Measurements from ENCODE around the gene CALML5.
A peak's percentile ranks its signal among the peaks of the same experiment; 100 is the strongest.

CALML5 gene, protein sequence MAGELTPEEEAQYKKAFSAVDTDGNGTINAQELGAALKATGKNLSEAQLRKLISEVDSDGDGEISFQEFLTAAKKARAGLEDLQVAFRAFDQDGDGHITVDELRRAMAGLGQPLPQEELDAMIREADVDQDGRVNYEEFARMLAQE

DNA sequence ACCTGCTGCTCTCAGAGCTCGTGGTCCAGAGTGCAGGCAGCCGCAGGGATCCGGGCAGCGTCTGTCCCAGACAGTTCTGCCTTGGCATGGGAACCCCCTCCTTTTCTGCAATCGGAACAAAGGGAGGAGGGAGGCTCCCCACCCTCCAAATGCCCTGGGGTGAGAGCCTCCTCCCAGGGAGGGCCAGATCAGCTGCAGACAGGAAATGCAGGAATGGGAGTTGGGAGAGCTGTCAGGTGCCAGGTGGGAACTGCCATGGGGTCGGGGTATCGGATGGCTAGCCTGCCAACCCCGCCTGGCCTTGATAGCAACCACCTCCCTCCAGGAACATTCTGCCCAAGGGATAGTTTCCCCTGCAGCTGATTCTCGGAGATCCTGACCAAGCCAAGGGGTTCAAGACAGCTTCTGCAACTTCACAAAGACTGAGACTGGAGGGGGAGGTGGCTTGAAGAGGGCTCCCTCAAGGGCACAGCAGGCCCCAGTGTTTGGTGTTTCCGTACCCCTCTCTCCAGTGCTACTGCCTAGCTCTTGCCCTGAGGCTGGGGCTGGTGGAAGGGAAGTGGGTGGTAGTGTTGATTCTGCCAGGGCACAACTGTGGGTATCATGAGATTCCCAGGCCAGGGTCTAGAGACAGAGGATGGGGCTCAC lies at the start of gene CALML5:
CALML5 (minus strand) TSS at position 78 of the 648 bp plus-strand sequence. CDS start 132 bp downstream, outside the sequence.
- DNase-seq (ENCODE audit: insufficient read length, low spot score) (no peak), FAIRE-seq (no peak)

DNA sequence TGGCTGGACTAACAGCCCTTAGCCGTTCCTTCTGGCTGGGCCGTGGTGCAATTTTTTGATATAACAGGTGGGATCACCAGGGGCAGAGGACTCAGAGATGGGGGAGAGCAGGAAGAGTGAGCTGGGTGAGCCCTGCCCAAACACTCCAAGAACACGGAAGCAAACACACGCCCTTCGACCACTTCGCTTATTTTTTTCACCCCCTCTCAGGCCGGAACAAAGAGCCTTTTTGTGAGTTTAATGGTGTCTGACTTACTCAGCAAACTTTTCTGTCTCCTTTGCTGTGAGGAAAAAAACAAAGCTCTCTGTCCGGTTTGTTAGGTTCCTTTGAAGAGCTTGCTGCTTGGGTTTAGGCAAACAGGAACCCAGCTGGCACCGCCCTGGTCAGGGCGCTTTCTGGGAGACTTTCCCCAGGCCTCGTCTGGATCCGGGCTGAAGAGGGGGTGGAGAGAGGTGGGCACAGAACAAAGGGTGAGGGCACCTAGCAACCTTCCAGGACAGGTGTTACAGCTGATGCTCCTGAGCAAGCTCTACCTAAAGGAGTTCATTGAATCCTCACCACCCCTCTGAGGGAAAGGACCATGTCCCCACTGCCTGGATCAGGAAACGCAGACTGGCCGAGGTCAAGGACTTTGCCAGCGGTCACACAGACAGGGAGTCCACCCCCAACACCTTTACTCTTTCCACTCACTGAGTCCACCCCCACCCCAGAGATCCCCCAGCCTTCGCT lies 48.7 kb upstream of the CALML5 start:
- DNase-seq (ENCODE audit: insufficient read length, low spot score) (no peak), FAIRE-seq (no peak)

GRCh38 chr10:5547681-5547930 lies 48.2 kb upstream of the CALML5 start:
- FAIRE-seq: no peak

GRCh38 chr10:5546891-5547680 lies 47.7 kb upstream of the CALML5 start:
- FAIRE-seq: no peak
- peak; percentile 46 for DNase-seq (ENCODE audit: insufficient read length, low spot score)

More at GRCh38 chr10:5547681-5547930, 48.2 kb upstream of the CALML5 start:
- no peak for DNase-seq (ENCODE audit: insufficient read length, low spot score)

DNA sequence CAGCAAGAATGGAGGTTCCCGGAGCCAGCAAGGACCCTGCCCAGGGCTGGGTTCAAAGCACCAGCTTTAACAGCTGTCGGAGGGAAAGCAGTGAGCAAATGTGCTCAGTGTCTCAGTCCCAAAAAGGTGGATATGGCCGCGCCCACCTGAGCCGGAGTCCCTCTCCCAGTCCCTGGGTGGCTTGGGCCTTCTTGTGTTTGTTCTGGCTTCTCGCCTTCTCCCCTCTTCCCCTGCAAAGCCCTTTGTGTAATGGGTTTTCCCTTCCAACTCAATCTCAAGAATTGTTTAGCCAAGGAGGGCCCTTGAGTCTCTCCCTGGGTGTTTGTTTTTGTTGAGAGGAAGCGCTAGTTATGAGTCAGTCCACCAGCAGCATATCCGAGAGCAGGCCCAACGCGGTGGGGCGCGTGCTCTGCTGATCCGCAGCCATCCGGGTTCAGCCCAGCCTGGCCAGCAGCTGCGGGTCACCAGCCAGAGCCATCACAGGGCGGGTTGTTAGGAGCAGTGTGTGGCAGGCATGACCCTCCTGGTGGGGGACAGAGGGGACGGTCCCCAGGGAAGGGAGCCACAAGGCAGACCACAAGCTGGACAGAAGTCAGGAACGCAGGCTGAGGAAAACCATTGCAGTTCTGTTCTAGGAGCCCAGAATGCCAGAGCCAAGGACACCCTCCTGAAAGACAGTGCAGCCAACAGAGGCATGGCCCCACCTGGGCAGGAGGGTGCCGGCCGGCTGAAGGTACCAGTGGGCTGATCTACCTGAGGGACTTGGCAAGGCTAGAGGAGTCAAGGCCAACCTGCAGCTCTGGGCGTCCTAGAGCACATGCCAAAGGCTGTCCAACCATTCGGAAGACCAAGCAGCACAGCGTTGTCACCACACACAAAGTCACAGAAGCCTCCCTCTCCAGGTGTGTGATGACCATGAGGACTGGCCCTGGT lies 46.7 kb upstream of the CALML5 start:
- DNase-seq (ENCODE audit: insufficient read length, low spot score): no peak
- peak; percentile 64 for FAIRE-seq

DNA sequence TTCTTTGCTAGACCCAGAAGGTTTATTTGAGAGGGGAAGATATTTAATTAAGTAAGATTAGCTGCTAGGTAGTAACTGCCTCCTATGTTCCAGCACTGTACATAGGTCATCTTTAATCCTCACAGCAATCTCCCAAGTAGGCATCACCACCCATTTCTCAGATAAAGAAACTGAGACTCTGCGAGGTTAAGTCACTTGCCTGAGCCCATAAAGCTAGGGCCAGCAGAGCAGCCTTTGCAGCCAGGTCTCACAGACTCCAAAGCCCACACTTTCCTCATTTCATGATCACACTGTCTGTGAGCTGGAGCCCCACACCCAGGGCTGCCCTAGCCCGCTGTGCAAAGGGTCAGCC lies 46.0 kb upstream of the CALML5 start:
- FAIRE-seq (no peak), DNase-seq (ENCODE audit: insufficient read length, low spot score) (no peak)

DNA sequence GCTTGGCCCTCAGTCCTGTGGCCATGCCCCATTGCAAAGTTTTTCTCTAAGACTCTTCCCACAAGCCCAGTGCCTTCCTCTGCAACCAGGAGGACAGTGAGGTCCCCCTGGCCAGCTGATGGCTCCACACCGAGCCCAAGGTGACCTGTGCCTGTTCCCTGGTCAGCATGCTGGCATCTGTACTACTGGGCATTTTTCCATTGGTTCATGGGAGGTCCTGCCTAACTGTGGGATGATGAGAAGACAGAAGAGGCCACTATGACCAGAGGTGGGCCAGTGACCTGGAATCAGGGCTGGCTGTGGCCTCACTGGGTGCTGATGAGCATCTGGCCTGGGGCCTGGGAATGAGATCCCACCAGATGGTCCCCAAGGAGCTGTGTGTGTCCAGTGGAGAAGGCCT lies 45.6 kb upstream of the CALML5 start:
- FAIRE-seq: no peak

GRCh38 chr10:5544216-5544805 lies 44.9 kb upstream of the CALML5 start:
- DNase-seq (ENCODE audit: insufficient read length, low spot score) (no peak), FAIRE-seq (no peak)

More for the DNA sequence above, 45.6 kb upstream of the CALML5 start:
- no peak for DNase-seq (ENCODE audit: insufficient read length, low spot score)

DNA sequence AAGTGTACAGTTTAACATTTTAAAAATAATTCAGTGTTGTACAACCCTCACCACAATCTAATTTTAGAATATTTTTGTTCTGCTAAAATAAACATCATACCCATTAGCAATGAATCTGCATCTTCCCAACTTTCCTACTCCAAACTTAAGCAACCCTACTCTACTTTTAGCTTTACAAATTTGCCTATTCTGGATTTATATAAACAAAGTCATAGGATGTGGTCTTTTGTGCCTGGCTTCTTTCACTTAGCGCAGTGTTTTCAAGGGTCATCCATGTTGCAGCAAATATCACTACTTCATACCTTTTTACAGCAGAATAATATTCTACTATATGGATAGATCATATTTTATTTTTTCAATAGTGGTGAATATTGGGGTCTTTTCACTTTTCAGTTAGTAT lies 44.3 kb upstream of the CALML5 start:
- no peak for FAIRE-seq
- DNase-seq (ENCODE audit: insufficient read length, low spot score): no peak

- DNase-seq (ENCODE audit: insufficient read length, low spot score): no peak
- FAIRE-seq: no peak
These were observed 42.7 kb upstream of the CALML5 start for GRCh38 chr10:5542100-5542499.

DNA sequence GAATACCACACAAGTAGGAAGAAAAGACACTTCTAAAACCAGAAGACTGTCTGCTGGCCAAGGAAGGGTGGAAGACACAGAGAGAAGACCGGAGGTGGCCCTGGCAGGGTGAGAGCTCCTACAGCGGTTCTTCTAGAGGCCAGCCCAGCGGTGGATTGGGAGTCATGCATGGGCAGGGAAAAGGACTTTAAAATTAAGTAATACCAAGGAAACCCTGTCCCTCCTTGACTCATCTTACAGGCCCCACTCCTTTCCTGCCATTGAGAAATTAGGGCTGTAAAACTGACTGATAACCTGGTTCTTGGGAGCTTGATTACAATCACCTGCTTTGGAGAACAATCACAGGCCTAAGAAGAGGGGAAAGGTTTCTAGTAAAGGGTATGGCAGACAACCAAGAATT lies 41.5 kb upstream of the CALML5 start:
- DNase-seq (ENCODE audit: insufficient read length, low spot score): no peak
- no peak for FAIRE-seq

DNA sequence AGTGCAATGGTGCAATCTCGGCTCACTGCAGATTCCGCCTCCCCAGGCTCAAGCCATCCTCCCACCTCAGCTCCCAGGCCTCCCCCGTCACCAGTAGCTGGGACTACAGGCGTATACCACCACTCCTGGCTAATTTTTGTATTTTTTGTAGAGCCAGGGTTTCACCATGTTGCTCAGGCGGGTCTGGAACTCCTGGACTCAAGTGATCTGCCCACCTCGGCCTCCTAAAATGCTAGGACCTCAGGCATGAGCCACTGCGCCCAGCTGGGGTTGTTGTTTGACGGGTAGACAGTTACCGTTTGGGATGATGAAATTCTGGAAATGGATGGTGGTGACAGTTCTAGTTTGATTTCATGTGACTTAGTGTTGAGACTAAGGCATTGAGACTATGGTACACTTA lies 40.7 kb upstream of the CALML5 start:
- FAIRE-seq (no peak), DNase-seq (ENCODE audit: insufficient read length, low spot score) (no peak)

DNA sequence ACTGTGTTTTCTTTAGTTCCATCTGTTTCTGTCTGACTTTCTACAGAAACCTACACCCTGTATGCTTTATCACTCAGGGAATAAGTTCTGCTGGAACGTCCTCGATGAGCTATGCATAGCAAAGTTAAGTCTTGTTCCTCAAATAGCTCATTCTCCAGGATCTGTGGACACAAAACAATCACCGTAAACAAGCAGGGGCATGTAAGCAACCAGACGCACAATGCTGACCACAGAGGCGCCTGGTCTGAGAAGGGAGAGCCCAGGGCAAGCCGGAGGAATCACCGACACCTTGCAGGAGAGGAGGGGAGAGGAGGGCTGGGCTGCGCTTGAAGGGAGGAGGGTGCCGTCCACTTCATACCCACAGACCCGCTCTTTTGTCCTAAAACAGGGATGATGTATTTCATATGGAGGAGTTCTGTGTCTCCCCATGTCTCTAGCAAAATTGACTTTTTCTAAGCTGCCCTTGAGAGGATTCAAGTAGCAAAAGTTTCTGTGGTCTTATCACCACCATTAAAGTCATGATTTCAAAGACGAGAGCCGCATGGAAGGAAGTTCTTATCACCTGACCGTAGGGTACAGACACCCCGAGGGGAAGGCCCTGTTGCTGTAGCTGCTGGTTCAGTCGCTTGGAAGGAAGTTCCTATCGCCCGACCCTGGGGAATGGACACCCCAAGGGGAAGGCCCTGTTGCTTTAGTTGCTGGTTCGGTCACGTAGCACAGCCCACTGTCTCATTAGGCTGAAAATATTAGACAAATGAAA lies 39.7 kb upstream of the CALML5 start:
- DNase-seq (ENCODE audit: insufficient read length, low spot score) (no peak), FAIRE-seq (no peak)

- DNase-seq (ENCODE audit: insufficient read length, low spot score) (peak; percentile 23), FAIRE-seq (no peak)
These were observed 39.1 kb upstream of the CALML5 start for GRCh38 chr10:5538446-5538845.

- FAIRE-seq: no peak
- no peak for DNase-seq (ENCODE audit: insufficient read length, low spot score)
These were observed 38.3 kb upstream of the CALML5 start for GRCh38 chr10:5537684-5538083.

DNA sequence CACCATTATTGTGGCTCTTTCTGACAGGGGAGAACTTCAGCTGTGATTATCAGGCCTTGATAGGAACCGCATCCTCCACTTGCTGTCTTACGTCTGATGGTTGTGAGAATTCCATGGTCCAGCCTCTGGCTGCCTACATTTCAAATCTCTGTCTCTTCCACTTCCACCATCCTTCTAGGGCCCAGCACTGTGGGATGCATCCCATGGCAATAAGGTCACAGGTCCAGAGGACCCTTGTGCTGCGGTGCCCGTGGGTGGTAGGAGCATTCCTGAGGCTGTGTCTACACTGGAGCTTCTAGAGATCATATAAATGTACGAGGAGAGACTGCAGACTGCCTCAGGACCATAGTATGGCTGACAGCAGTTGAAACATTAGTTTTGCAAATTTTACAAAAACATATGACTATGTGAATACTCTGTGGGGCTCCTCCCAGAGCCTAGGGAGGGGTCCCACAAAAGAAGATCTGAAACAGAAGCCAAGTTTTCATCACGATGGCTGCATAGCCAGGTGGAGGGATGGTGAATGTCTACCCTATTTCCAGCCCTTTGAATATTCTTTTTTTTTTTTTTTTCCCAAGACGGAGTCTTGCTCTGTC lies 37.2 kb upstream of the CALML5 start:
- DNase-seq (ENCODE audit: insufficient read length, low spot score): no peak
- no peak for FAIRE-seq

- DNase-seq (ENCODE audit: insufficient read length, low spot score) (no peak), FAIRE-seq (no peak)
These were observed 35.8 kb upstream of the CALML5 start for GRCh38 chr10:5534880-5535856.
